ENCODE measurements around the gene SPRYD4.

The SPRYD4 gene

DNA sequence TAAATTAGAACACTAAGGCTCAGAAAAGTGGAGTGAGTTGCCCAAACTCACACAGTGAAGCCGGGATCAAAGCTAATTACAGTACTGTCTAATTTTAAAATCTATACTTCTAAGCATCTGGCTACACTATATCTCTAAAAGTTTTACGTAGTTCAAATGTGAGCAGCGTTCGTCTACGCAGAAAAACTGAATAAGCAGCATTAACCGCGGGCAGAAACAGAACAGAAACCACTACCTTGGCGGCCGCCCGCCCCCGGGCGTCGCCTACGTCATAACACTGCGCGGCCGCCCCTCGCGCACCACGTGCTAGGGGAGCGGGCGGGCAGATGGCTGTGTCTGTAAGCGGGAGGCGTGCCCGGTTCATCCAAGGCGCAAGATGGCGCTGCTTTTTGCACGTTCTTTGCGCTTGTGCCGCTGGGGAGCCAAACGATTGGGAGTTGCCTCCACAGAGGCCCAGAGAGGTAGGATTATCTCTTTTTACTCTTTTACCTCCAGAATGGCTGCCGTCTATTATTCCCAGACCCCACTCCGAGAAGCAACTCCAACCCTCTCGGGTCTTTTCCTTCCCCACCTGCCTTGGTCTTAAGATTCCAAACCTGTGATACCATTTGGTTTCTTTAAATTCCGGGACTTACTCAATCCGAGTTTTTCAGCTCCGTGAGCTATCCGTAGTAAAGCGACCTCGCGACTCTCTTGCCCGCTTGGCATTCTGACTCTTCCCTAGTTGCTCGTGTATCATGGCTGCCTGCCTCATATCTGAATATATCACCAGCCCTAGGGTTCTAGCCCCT is at the start of gene SPRYD4 (continued):
- TF ChIP-seq, protein P1, sequence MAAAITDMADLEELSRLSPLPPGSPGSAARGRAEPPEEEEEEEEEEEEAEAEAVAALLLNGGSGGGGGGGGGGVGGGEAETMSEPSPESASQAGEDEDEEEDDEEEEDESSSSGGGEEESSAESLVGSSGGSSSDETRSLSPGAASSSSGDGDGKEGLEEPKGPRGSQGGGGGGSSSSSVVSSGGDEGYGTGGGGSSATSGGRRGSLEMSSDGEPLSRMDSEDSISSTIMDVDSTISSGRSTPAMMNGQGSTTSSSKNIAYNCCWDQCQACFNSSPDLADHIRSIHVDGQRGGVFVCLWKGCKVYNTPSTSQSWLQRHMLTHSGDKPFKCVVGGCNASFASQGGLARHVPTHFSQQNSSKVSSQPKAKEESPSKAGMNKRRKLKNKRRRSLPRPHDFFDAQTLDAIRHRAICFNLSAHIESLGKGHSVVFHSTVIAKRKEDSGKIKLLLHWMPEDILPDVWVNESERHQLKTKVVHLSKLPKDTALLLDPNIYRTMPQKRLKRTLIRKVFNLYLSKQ (tag by site-specific recombination; IDR thresholded peaks at IDR 0.05; ENCODE audit: borderline replicate concordance) = no peak
- TF ChIP-seq ZNF548 (tag by site-specific recombination; IDR thresholded peaks at IDR 0.05) (no peak), ZNF658 (tag by site-specific recombination; IDR thresholded peaks at IDR 0.05) (no peak), SP7 (tag by site-specific recombination; IDR thresholded peaks at IDR 0.05) (peak; percentile 76), ZNF768 (tag by site-specific recombination; IDR thresholded peaks at IDR 0.05) (0 out of 2 replicates have a peak, but pooled peaks have one; percentile 77), ZNF76 (tag by site-specific recombination; IDR thresholded peaks at IDR 0.05; ENCODE audit: borderline replicate concordance, low read depth) (peak; percentile 70; the same call in 1 of the 2 replicates), ZNF19 (tag by site-specific recombination; IDR thresholded peaks at IDR 0.05; ENCODE audit: low read depth) (no peak), ZNF140 (tag by site-specific recombination; IDR thresholded peaks at IDR 0.05) (no peak), ZNF600 (tag by site-specific recombination; IDR thresholded peaks at IDR 0.05) (peak; percentile 34; the same call in 1 of the 2 replicates), ZNF138 (tag by site-specific recombination; IDR thresholded peaks at IDR 0.05; ENCODE audit: borderline replicate concordance) (no peak), ZNF214 (tag by site-specific recombination; IDR thresholded peaks at IDR 0.05; ENCODE audit: borderline replicate concordance) (no peak), ZNF433 (tag by site-specific recombination; IDR thresholded peaks at IDR 0.05; ENCODE audit: low read depth) (no peak), ZNF843 (tag by site-specific recombination; IDR thresholded peaks at IDR 0.05) (0 out of 2 replicates have a peak, but pooled peaks have one; percentile 29), SP2 (tag by site-specific recombination; IDR thresholded peaks at IDR 0.05) (peak; percentile 84), ZNF155 (tag by site-specific recombination; IDR thresholded peaks at IDR 0.05) (no peak), ZNF664 (tag by site-specific recombination; IDR thresholded peaks at IDR 0.05) (no peak), OSR2 (tag by site-specific recombination; IDR thresholded peaks at IDR 0.05) (no peak; the same call in 1 of the 2 replicates), KLF8 (tag by site-specific recombination; IDR thresholded peaks at IDR 0.05) (peak; percentile 92), ZNF423 (tag by site-specific recombination; IDR thresholded peaks at IDR 0.05) (no peak), YY1 (tag by site-specific recombination; IDR thresholded peaks at IDR 0.05) (peak; percentile 90), SP3 (tag by site-specific recombination; IDR thresholded peaks at IDR 0.05) (peak; percentile 96)
- TF ChIP-seq, protein P2, sequence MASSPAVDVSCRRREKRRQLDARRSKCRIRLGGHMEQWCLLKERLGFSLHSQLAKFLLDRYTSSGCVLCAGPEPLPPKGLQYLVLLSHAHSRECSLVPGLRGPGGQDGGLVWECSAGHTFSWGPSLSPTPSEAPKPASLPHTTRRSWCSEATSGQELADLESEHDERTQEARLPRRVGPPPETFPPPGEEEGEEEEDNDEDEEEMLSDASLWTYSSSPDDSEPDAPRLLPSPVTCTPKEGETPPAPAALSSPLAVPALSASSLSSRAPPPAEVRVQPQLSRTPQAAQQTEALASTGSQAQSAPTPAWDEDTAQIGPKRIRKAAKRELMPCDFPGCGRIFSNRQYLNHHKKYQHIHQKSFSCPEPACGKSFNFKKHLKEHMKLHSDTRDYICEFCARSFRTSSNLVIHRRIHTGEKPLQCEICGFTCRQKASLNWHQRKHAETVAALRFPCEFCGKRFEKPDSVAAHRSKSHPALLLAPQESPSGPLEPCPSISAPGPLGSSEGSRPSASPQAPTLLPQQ (tag by site-specific recombination; IDR thresholded peaks at IDR 0.05) = peak; percentile 81
- TF ChIP-seq, protein P3, sequence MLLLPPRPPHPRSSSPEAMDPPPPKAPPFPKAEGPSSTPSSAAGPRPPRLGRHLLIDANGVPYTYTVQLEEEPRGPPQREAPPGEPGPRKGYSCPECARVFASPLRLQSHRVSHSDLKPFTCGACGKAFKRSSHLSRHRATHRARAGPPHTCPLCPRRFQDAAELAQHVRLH (tag by site-specific recombination; IDR thresholded peaks at IDR 0.05) = 0 out of 2 replicates have a peak, but pooled peaks have one; percentile 61
- TF ChIP-seq, protein P4, sequence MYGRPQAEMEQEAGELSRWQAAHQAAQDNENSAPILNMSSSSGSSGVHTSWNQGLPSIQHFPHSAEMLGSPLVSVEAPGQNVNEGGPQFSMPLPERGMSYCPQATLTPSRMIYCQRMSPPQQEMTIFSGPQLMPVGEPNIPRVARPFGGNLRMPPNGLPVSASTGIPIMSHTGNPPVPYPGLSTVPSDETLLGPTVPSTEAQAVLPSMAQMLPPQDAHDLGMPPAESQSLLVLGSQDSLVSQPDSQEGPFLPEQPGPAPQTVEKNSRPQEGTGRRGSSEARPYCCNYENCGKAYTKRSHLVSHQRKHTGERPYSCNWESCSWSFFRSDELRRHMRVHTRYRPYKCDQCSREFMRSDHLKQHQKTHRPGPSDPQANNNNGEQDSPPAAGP (tag by site-specific recombination; IDR thresholded peaks at IDR 0.05) = peak; percentile 70; the same call in 1 of the 2 replicates
- TF ChIP-seq, protein P5, sequence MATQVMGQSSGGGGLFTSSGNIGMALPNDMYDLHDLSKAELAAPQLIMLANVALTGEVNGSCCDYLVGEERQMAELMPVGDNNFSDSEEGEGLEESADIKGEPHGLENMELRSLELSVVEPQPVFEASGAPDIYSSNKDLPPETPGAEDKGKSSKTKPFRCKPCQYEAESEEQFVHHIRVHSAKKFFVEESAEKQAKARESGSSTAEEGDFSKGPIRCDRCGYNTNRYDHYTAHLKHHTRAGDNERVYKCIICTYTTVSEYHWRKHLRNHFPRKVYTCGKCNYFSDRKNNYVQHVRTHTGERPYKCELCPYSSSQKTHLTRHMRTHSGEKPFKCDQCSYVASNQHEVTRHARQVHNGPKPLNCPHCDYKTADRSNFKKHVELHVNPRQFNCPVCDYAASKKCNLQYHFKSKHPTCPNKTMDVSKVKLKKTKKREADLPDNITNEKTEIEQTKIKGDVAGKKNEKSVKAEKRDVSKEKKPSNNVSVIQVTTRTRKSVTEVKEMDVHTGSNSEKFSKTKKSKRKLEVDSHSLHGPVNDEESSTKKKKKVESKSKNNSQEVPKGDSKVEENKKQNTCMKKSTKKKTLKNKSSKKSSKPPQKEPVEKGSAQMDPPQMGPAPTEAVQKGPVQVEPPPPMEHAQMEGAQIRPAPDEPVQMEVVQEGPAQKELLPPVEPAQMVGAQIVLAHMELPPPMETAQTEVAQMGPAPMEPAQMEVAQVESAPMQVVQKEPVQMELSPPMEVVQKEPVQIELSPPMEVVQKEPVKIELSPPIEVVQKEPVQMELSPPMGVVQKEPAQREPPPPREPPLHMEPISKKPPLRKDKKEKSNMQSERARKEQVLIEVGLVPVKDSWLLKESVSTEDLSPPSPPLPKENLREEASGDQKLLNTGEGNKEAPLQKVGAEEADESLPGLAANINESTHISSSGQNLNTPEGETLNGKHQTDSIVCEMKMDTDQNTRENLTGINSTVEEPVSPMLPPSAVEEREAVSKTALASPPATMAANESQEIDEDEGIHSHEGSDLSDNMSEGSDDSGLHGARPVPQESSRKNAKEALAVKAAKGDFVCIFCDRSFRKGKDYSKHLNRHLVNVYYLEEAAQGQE (tag by site-specific recombination; IDR thresholded peaks at IDR 0.05) = no peak
- TF ChIP-seq, protein P6, sequence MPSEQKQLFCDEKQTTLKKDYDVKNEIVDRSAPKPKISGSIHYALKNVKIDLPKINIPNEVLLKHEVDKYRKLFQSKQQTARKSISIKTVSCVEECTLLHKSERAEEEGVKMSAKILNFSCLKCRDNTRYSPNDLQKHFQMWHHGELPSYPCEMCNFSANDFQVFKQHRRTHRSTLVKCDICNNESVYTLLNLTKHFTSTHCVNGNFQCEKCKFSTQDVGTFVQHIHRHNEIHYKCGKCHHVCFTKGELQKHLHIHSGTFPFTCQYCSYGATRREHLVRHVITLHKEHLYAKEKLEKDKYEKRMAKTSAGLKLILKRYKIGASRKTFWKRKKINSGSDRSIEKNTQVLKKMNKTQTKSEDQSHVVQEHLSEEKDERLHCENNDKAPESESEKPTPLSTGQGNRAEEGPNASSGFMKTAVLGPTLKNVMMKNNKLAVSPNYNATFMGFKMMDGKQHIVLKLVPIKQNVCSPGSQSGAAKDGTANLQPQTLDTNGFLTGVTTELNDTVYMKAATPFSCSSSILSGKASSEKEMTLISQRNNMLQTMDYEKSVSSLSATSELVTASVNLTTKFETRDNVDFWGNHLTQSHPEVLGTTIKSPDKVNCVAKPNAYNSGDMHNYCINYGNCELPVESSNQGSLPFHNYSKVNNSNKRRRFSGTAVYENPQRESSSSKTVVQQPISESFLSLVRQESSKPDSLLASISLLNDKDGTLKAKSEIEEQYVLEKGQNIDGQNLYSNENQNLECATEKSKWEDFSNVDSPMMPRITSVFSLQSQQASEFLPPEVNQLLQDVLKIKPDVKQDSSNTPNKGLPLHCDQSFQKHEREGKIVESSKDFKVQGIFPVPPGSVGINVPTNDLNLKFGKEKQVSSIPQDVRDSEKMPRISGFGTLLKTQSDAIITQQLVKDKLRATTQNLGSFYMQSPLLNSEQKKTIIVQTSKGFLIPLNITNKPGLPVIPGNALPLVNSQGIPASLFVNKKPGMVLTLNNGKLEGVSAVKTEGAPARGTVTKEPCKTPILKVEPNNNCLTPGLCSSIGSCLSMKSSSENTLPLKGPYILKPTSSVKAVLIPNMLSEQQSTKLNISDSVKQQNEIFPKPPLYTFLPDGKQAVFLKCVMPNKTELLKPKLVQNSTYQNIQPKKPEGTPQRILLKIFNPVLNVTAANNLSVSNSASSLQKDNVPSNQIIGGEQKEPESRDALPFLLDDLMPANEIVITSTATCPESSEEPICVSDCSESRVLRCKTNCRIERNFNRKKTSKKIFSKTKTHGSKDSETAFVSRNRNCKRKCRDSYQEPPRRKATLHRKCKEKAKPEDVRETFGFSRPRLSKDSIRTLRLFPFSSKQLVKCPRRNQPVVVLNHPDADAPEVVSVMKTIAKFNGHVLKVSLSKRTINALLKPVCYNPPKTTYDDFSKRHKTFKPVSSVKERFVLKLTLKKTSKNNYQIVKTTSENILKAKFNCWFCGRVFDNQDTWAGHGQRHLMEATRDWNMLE (tag by site-specific recombination; conservative IDR thresholded peaks at IDR 0.05; ENCODE audit: low read depth) = 0 out of 2 replicates have a peak, but pooled peaks have one; percentile 20

Measured in HEK293 (cell line).